GM12878 (cell line): ENCODE measurements around the gene OR13C8. TPM values are rescaled to one million over a fixed set of nuclear protein-coding genes. Genes with fewer than 3 reads are reported as not detected.

Source experiments
- ATAC-seq: fragments of 200-7000 bp; cut with Tn5 transposase; 3 replicates; pipeline ENCODE4 v1.9.1; 2020; ENCODE audit warnings: mild to moderate bottlenecking, moderate library complexity
- BruUV-seq: library from RNA; stranded (reverse); fragments of 400-500 nt; replicated peaks from 2 replicates; lab custom pipeline; 2021; lab: Mats Ljungman, UMichigan
- CTCF ChIA-PET: fragments of 300-600 bp; sonication (Branson Sonifier 250); formaldehyde crosslinking; extraction: SDS; loops from one replicate; lab custom pipeline; 2021; ENCODE audit warnings: inconsistent platforms; lab: Yijun Ruan, JAX
- POLR2A ChIA-PET: fragments of 350-600 bp; formaldehyde crosslinking; extraction: SDS; loops from one replicate; lab custom pipeline; 2021; ENCODE audit warnings: inconsistent platforms; lab: Charles Lee
- RAD21 ChIA-PET: fragments of 300-600 bp; sonication (Branson Sonifier 250); formaldehyde crosslinking; loops from one replicate; lab custom pipeline; 2023; ENCODE audit warnings: antibody characterized with exemption; ENCODE audit not compliant: unreplicated experiment; lab: Charles Lee
- SMC1A ChIA-PET: fragments of 300-600 bp; sonication (Branson Sonifier 250); formaldehyde crosslinking; loops from one replicate; lab custom pipeline; 2023; ENCODE audit not compliant: unreplicated experiment, uncharacterized antibody; lab: Charles Lee
- DNase-seq: peaks from one replicate; pipeline ENCODE4 v3.0.0-alpha.2; 2011; ENCODE audit warnings: low read depth, low spot score
- FAIRE-seq: peaks from 3 replicates; lab custom pipeline; 2011; peaks lifted over from hg19 to GRCh38; lab: Jason Lieb, UNC
- H2AFZ ChIP-seq: 2 replicates; pipeline ENCODE4 v1.6.0; 2011; ENCODE audit warnings: low read depth, low read length, control low read depth; ENCODE audit not compliant: control insufficient read depth
- H3K27ac ChIP-seq: 2 replicates; pipeline ENCODE4 v1.5.1; 2011; ENCODE audit warnings: control low read depth; ENCODE audit not compliant: control insufficient read depth, insufficient read depth
- H3K27me3 ChIP-seq, 2 experiments: replicated peaks in 1 of 2; 2 replicates each; pipeline versions ENCODE4 v1.6.0 to v1.6.1; 2011; ENCODE audit warnings: low read length in 1 of 2; ENCODE audit not compliant: control insufficient read depth in 2 of 2, insufficient read depth in 2 of 2
- H3K36me3 ChIP-seq, 2 experiments: 2 replicates each; pipeline ENCODE4 v1.5.1; 2011; ENCODE audit warnings: low read length in 1 of 2; ENCODE audit not compliant: control insufficient read depth in 2 of 2, insufficient read depth in 2 of 2
- H3K4me1 ChIP-seq: 2 replicates; pipeline ENCODE4 v1.6.1; 2011; ENCODE audit warnings: mild to moderate bottlenecking, low read length, moderate library complexity, mixed read lengths; ENCODE audit not compliant: control insufficient read depth, insufficient read depth
- H3K4me2 ChIP-seq: 2 replicates; pipeline ENCODE4 v1.6.0; 2011; ENCODE audit warnings: control low read depth; ENCODE audit not compliant: control insufficient read depth, insufficient read depth
- H3K4me3 ChIP-seq: fragments of 200-600 bp; sonication (generic); 2 replicates; pipeline ENCODE4 v1.5.1; 2016
- H3K79me2 ChIP-seq: 2 replicates; pipeline ENCODE4 v1.6.0; 2011; ENCODE audit warnings: low read length; ENCODE audit not compliant: control insufficient read depth, insufficient read depth
- H3K9ac ChIP-seq: 2 replicates; pipeline ENCODE4 v1.8.0; 2011; ENCODE audit warnings: low read length, control low read depth, mixed read lengths; ENCODE audit not compliant: control insufficient read depth, insufficient read depth
- H3K9me3 ChIP-seq: replicated peaks from 3 replicates; pipeline ENCODE4 v1.5.1; 2011; ENCODE audit warnings: mild to moderate bottlenecking, low read length; ENCODE audit not compliant: control insufficient read depth, insufficient read depth
- H4K20me1 ChIP-seq: 2 replicates; pipeline ENCODE4 v1.6.0; 2011; ENCODE audit not compliant: control insufficient read depth, insufficient read depth
- ATF7 ChIP-seq: fragments of 450-650 bp; IDR thresholded peaks from 2 replicates; pipeline ENCODE4 v1.6.1; 2016; ENCODE audit warnings: low read depth, mild to moderate bottlenecking
- BCL11A ChIP-seq: IDR thresholded peaks from 2 replicates; pipeline ENCODE4 v1.6.1; 2011; ENCODE audit warnings: low read depth, low read length
- CREB1 ChIP-seq: IDR thresholded peaks from 2 replicates; pipeline ENCODE4 v1.6.1; 2012; ENCODE audit warnings: low read depth, mild to moderate bottlenecking, inconsistent platforms
- E4F1 ChIP-seq: fragments of 450-650 bp; IDR thresholded peaks from 2 replicates; pipeline ENCODE4 v1.6.1; 2018; ENCODE audit warnings: borderline replicate concordance, mild to moderate bottlenecking; ENCODE audit not compliant: partially characterized antibody
- IKZF1 ChIP-seq: fragments of 450-650 bp; conservative IDR thresholded peaks from 2 replicates; pipeline ENCODE4 v1.6.1; 2017; ENCODE audit warnings: antibody characterized with exemption, mild to moderate bottlenecking
- MEF2B ChIP-seq: fragments of 450-650 bp; IDR thresholded peaks from 2 replicates; pipeline ENCODE4 v1.6.1; 2018; ENCODE audit warnings: mild to moderate bottlenecking, moderate library complexity; ENCODE audit not compliant: partially characterized antibody, poor library complexity, severe bottlenecking
- MTA2 ChIP-seq: fragments of 450-650 bp; IDR thresholded peaks from 2 replicates; pipeline ENCODE4 v1.6.1; 2016; ENCODE audit warnings: low read depth, mild to moderate bottlenecking, moderate library complexity
- SIN3A ChIP-seq: IDR thresholded peaks from 2 replicates; pipeline ENCODE4 v1.6.1; 2012; ENCODE audit warnings: low read depth, low read length, improper control_type of control experiment
- SMAD1 ChIP-seq: fragments of 450-650 bp; IDR thresholded peaks from 2 replicates; pipeline ENCODE4 v1.6.1; 2018; ENCODE audit warnings: mild to moderate bottlenecking, low read depth; ENCODE audit not compliant: partially characterized antibody
- SREBF2 ChIP-seq: IDR thresholded peaks from 2 replicates; pipeline ENCODE4 v1.6.1; 2012; ENCODE audit warnings: mild to moderate bottlenecking, low read length
- ZZZ3 ChIP-seq: IDR thresholded peaks from 2 replicates; pipeline ENCODE4 v1.6.1; 2011; ENCODE audit warnings: low read depth; ENCODE audit not compliant: control insufficient read depth, insufficient read length
- WGBS: methylation state at CpG from one replicate; pipeline ENCODE4 v1.1.6; 2016; ENCODE audit warnings: low lambda C conversion rate; ENCODE audit not compliant: insufficient replicate concordance, insufficient coverage; ENCODE audit errors: missing lambda C conversion rate; 5-methylcytosine and 5-hydroxymethylcytosine counted together
- in situ Hi-C: fragments of 300-500 bp; cut with MboI; formaldehyde crosslinking; loops from 9 replicates; pipeline ENCODE4 v1.14.3; 2018; ENCODE audit warnings: mixed read lengths
- intact Hi-C: fragments of 100-400 bp; cut with micrococcal nuclease; formaldehyde crosslinking; loops from one replicate; pipeline ENCODE4 v1.14.2; 2022; ENCODE audit not compliant: unreplicated experiment
- polyA plus RNA-seq, 11 experiments: library from polyadenylated mRNA; depleted of rRNA in 4 of 11; unstranded in 6 of 11; stranded (reverse) in 5 of 11; fragments of >200 nt; fragmentation: Nextera tagmentation in 4 of 11; fragmentation: Illumina TruSeq in 1 of 11; extraction: Ambion mirVana in 4 of 11; extraction: Trizol in 1 of 11; gene quantifications; 1 replicate in 1 of 11; 2 replicates in 10 of 11; pipeline versions ENCODE4 v1.2.1 to v1.2.3, GENCODE V29; 2011 to 2016; ENCODE audit warnings: inconsistent platforms in 2 of 11, missing spikeins in 2 of 11, low read depth in 1 of 11
- total RNA-seq, 4 experiments: library from RNA; depleted of rRNA in 3 of 4; stranded (reverse); fragments of >200 nt in 3 of 4; fragmentation: Illumina TruSeq in 1 of 4; extraction: Trizol in 1 of 4; gene quantifications; 2 replicates each; pipeline versions ENCODE4 v1.2.1 to v1.2.3, GENCODE V29; 2013 to 2021

Gene OR13C8
- total and polyA plus RNA-seq, 10 of the 15 experiments (the other 5 are each of a cell fraction or from before 2014, with no cell fraction given) = not detected

- H3K4me2 ChIP-seq = no peak overlapping the region
- ChIA-PET POLR2A (no interaction called here), CTCF (no interaction called here), SMC1A (interaction anchor here (0.6 kb wide), 1 partner anchor 17 kb away, joined by 3 read pairs; no protein-coding TSS in a partner anchor), RAD21 (interaction anchor here (1.0 kb wide), 1 partner anchor 12 kb away, joined by 3 read pairs; no protein-coding TSS in a partner anchor)
- H4K20me1 ChIP-seq = no peaks in the 10 kb centered on the region
- intact Hi-C loops = no loop called here
- no peak for DNase-seq
- H2AFZ ChIP-seq = no peak overlapping the region
- H3K27ac ChIP-seq = no peak overlapping the region
- H3K79me2 ChIP-seq = no peaks in the 10 kb centered on the region
- no TSS peak for BruUV-seq
- no peak overlapping the region for H3K4me3 ChIP-seq
- 0 out of 2 replicates have a peak, but pooled peaks have one; percentile 26 for TF ChIP-seq IKZF1
- no peak for TF ChIP-seq SIN3A
- no peak for TF ChIP-seq ZZZ3
- TF ChIP-seq SMAD1 = peak; percentile 30
- no peak for TF ChIP-seq CREB1
- peak; percentile 19 for TF ChIP-seq MEF2B
- ATAC-seq = peak; percentile 68
- H3K9ac ChIP-seq = no peak overlapping the region
- H3K4me1 ChIP-seq = no peaks in the 10 kb centered on the region
- no peak for FAIRE-seq
- H3K36me3 ChIP-seq = no peaks in the 10 kb centered on the region
- no peaks in the 10 kb centered on the region; the same call in 2 of the 3 replicates for H3K9me3 ChIP-seq
- H3K27me3 ChIP-seq = no peaks in the 10 kb centered on the region
- 34% methylated on average over 8 of the region's 8 CpGs for WGBS
- in situ Hi-C loops = no loop called here
Observed at GRCh38 chr9:104556830-104557634, 11.9 kb upstream of the OR13C8 start.

GRCh38 chr9:104564358-104564757, 4.6 kb upstream of the OR13C8 start:
- in situ Hi-C loops = no loop called here
- RAD21 ChIA-PET = interaction anchor here (1.3 kb wide), 1 partner anchor 23 kb away, joined by 3 read pairs; no protein-coding TSS in a partner anchor
- CTCF ChIA-PET = interaction anchor here (1.0 to 1.5 kb wide), 3 partner anchors 10 to 117 kb away, joined by 3 to 4 read pairs (median 3); no protein-coding TSS in a partner anchor
- TF ChIP-seq ATF7 = 0 out of 2 replicates have a peak, but pooled peaks have one; percentile 21
- TF ChIP-seq BCL11A = no peak
- TF ChIP-seq E4F1 = no peak
- TF ChIP-seq MTA2 = peak; percentile 22; the same call in 1 of the 2 replicates
- no peak for TF ChIP-seq SREBF2

More at GRCh38 chr9:104564358-104564757, 4.6 kb upstream of the OR13C8 start:
- no peak overlapping the region for H2AFZ ChIP-seq
- intact Hi-C loops = no loop called here
- peak; percentile 78 for ATAC-seq
- ChIA-PET SMC1A (interaction anchor here (0.8 to 1.9 kb wide), 7 partner anchors 10 to 118 kb away, joined by 3 to 7 read pairs (median 4); no protein-coding TSS in a partner anchor), POLR2A (no interaction called here)
- no peaks in the 10 kb centered on the region for H3K36me3 ChIP-seq
- 0% methylated on average over 1 of the region's 1 CpG for WGBS
- H3K4me3 ChIP-seq = no peak overlapping the region
- no peaks in the 10 kb centered on the region for H3K27me3 ChIP-seq
- no peak overlapping the region for H3K27ac ChIP-seq
- no peak overlapping the region for H3K4me2 ChIP-seq
- FAIRE-seq = no peak
- H3K9ac ChIP-seq = no peak overlapping the region
- no peaks in the 10 kb centered on the region for H3K4me1 ChIP-seq
- no TSS peak for BruUV-seq
- DNase-seq = no peak
- no peaks in the 10 kb centered on the region for H3K79me2 ChIP-seq
- no peaks in the 10 kb centered on the region for H4K20me1 ChIP-seq
- no peaks in the 10 kb centered on the region for H3K9me3 ChIP-seq
